Activated naive CD8-positive, alpha-beta T cell treated with anti-CD3 and anti-CD28 coated beads, Interleukin-2, amount 10 ng/mL, durations not matched to agents 7 days and 5 days (primary cell): ENCODE results near the gene NFATC3. TPM values are rescaled to one million over a fixed set of nuclear protein-coding genes. Genes with fewer than 3 reads are reported as not detected.

Source experiments
- ATAC-seq: fragments of 150-1000 bp; cut with Tn5 transposase; one replicate; pipeline ENCODE4 v1.10.0; 2021; ENCODE audit warnings: low read depth, moderate library complexity
- POLR2A ChIA-PET: fragments of 350-600 bp; sonication (Branson Sonifier 250); formaldehyde crosslinking; loops from one replicate; lab custom pipeline; 2021; ENCODE audit warnings: antibody characterized with exemption; lab: Charles Lee
- DNase-seq: peaks from one replicate; pipeline ENCODE4 v3.0.0; 2021
- H3K27ac Mint-ChIP-seq: one replicate; pipeline ENCODE4 v1.8.0; 2022; ENCODE audit warnings: mild to moderate bottlenecking, mixed read lengths
- H3K27me3 Mint-ChIP-seq: one replicate; pipeline ENCODE4 v1.8.0; 2022; ENCODE audit warnings: mild to moderate bottlenecking, moderate library complexity, mixed read lengths
- H3K36me3 Mint-ChIP-seq: one replicate; pipeline ENCODE4 v1.8.0; 2021; ENCODE audit warnings: mild to moderate bottlenecking, mixed read lengths
- H3K4me1 Mint-ChIP-seq: one replicate; pipeline ENCODE4 v1.8.0; 2021; ENCODE audit warnings: mixed read lengths
- H3K4me3 Mint-ChIP-seq: one replicate; pipeline ENCODE4 v1.8.0; 2022; ENCODE audit warnings: mild to moderate bottlenecking, moderate library complexity, mixed read lengths
- H3K9me3 Mint-ChIP-seq: one replicate; pipeline ENCODE4 v1.8.0; 2021; ENCODE audit warnings: mixed read lengths
- total RNA-seq, 2 experiments: library from RNA; stranded (reverse); gene quantifications; one replicate each; pipeline ENCODE4 v1.2.3, GENCODE V29; 2021

NFATC3 gene
- total RNA-seq, 2 experiments from 2014 or later = 132 to 139 TPM

DNA sequence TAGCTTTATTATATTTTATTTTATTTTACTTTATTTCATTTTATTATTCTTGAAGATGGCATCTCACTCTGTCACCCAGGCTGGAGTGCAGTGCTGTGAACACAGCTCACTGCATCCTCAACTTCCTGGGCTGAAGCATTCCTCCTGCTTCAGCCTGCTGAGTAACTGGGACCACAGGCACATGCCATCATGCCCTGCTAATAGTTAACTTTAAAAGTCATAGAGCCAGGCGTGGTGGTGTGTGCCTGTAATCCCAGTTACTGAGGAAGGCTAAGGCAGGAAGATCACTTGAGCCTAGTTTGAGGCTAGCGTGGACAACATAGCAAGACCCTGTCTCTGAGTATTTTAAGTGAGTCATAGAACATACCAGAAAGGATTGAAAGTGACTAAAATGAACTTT is 112.1 kb downstream of the NFATC3 start:
- peaks cover 9% of the 10 kb centered on the region for H3K4me1 Mint-ChIP-seq
- H3K9me3 Mint-ChIP-seq = no peaks in the 10 kb centered on the region
- H3K36me3 Mint-ChIP-seq = peaks cover 26% of the 10 kb centered on the region
- DNase-seq (no peak), ATAC-seq (no peak)
- no peak overlapping the region for H3K27ac Mint-ChIP-seq
- POLR2A ChIA-PET = interaction anchor here (0.6 kb wide), 1 partner anchor 54 kb away, joined by 3 read pairs; no protein-coding TSS in a partner anchor
- no peak overlapping the region for H3K4me3 Mint-ChIP-seq
- no peaks in the 10 kb centered on the region for H3K27me3 Mint-ChIP-seq

DNA sequence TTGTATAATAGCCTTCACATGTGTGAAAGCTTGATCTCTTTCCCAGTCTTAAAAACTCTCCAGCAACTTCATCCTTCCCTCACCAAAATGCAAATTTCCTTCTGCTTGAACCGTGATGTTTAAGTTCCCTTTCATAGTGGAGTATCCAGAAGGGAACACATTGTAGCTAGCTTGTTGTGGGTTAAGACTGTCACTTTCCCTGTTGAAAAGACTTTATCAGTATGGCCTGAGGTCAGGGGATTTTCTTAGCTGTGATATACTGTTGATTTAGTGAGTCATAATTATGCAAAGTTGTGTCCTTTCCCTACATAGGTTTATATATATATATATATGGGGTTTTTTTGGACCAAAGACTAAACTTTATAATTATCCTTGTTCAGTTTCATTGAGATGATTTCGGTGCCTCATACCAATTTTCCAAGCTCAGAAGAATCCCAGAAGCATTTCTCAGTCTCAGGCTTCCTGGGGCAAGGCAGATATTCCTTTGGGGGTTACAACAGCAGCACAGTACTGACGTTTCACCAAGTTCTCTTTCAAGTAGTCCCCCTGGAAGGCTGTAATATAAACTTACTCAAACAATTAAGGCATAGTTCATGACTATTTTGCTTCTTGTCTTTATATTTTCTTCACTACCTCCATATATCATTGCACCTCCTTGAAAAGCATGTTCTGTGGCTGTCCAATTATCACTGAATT is 115.1 kb downstream of the NFATC3 start:
- Mint-ChIP-seq H3K9me3 (no peaks in the 10 kb centered on the region), H3K4me1 (peaks cover 9% of the 10 kb centered on the region), H3K27ac (peak overlapping the region; percentile 30), H3K36me3 (peaks cover 11% of the 10 kb centered on the region), H3K27me3 (no peaks in the 10 kb centered on the region), H3K4me3 (no peak overlapping the region)
- DNase-seq (no peak), ATAC-seq (no peak)
- POLR2A ChIA-PET = no interaction called here

DNA sequence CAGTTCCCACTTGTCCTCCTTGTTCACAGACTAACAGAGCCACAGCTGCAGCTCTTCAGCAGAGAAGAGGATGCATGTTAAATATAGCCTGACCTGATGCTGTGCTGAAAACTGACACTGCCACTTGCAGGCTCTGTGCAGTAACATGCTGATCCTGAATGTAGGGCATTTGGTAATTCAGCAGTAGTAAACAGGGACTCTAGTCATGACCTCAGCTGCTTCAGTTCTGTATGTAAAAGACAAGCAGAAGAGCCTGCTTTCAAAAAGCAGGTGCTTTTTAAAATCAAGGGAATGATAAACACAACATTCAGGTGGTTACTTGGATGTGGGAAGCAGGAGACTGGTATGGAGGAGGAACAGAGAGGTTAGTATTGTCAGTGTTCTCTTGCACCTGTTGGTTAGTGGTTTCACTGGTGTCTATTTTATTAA is 116.9 kb downstream of the NFATC3 start:
- POLR2A ChIA-PET = no interaction called here

DNA sequence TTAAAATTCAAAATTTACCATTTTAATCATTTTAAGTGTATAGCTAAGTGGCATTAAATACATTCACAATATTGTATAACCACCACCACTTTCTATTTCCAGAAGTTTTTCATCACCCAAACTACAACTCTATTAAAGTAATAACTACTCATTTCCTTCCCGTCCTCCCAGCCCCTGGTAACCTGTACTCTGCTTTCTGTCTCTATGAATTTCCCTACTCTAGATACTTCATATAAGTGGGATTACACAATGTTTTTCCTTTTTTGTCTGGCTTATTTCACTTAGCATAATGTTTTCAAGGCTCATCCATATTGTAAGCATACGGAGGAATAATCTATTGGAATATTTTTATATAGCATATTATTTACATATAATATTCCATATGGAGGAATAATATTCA is 121.1 kb downstream of the NFATC3 start:
- H3K36me3 Mint-ChIP-seq = peaks cover 29% of the 10 kb centered on the region
- peaks cover 24% of the 10 kb centered on the region for H3K4me1 Mint-ChIP-seq
- POLR2A ChIA-PET = interaction anchor here (0.7 kb wide), 3 partner anchors 64 to 105 kb away, joined by 3 to 4 read pairs (median 3); no protein-coding TSS in a partner anchor
- no peaks in the 10 kb centered on the region for H3K27me3 Mint-ChIP-seq
- peak overlapping the region; percentile 38 for H3K27ac Mint-ChIP-seq
- no peak overlapping the region for H3K4me3 Mint-ChIP-seq
- H3K9me3 Mint-ChIP-seq = no peaks in the 10 kb centered on the region
- DNase-seq (no peak), ATAC-seq (no peak)

More for the DNA sequence above, 116.9 kb downstream of the NFATC3 start:
- Mint-ChIP-seq H3K27ac (peak overlapping the region; percentile 38), H3K27me3 (no peaks in the 10 kb centered on the region), H3K4me1 (peaks cover 12% of the 10 kb centered on the region), H3K4me3 (no peak overlapping the region), H3K36me3 (peaks cover 14% of the 10 kb centered on the region), H3K9me3 (no peaks in the 10 kb centered on the region)
- DNase-seq = no peak
- ATAC-seq = no peak

DNA sequence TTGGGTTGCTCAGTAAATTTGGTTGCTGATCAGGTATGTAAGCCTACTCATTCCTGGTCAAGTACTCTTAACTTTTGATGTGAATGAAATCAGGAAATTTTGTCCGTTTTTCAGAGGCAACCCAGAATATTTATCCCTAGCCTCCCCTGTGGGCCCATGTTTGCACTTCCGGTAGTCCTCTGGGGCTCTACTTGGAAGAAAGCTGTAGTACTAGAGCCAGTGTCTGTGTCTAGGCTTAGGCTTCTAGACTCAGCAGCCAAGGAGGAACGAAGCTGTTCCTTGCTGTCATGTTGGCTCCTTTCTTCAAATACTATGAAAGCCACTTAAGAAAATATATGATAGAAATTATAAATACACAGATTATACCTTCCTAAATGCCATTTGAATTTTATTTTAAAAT is 129.6 kb downstream of the NFATC3 start:
- no peaks in the 10 kb centered on the region for H3K9me3 Mint-ChIP-seq
- DNase-seq (no peak), ATAC-seq (no peak)
- POLR2A ChIA-PET = no interaction called here
- peak overlapping the region; percentile 38 for H3K27ac Mint-ChIP-seq
- peaks cover 20% of the 10 kb centered on the region for H3K36me3 Mint-ChIP-seq
- no peaks in the 10 kb centered on the region for H3K27me3 Mint-ChIP-seq
- peaks cover 27% of the 10 kb centered on the region for H3K4me1 Mint-ChIP-seq
- H3K4me3 Mint-ChIP-seq = no peak overlapping the region

DNA sequence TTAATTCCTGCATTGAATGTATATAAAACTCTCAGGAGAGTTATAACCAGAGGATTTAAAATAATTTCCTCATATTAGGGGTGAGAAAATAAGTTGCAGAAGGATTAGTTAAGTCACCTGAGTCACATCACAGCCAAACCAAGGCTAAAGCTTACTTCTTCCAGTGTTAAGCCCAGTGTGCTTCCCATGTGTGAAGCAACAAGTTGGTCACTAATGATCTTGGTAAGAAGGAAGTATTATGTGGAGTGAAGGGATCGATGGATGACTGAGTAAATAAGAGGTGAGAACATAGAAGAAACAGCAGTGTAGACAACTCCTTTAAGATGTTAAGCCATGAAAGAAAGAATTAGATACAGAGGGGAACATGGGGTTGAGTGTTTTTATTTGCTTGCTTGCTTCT is 130.1 kb downstream of the NFATC3 start:
- Mint-ChIP-seq H3K27ac (peak overlapping the region; percentile 72), H3K4me3 (no peak overlapping the region), H3K36me3 (peaks cover 20% of the 10 kb centered on the region), H3K27me3 (no peaks in the 10 kb centered on the region), H3K4me1 (peaks cover 24% of the 10 kb centered on the region), H3K9me3 (no peaks in the 10 kb centered on the region)
- POLR2A ChIA-PET = no interaction called here
- ATAC-seq (no peak), DNase-seq (no peak)

DNA sequence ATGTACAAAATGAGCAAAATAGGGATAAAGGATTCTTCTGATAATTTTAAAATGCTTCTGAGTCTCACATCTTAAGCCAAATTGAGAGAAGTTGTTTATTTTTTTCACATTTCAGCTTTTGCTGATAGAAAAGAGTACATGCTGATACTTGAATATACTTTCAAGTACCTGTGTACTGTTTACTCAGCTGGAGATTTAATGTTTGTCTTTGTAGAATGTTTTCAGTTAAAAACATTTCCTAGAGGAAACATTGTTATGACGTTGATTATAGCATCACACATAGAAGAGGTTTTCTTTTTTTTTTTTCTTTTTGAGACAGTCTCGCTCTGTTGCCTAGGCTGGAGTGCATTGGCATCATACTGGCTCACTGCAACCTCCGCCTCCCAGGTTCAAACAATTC is 131.1 kb downstream of the NFATC3 start:
- H3K9me3 Mint-ChIP-seq = no peaks in the 10 kb centered on the region
- no peaks in the 10 kb centered on the region for H3K27me3 Mint-ChIP-seq
- no peak for ATAC-seq
- DNase-seq = no peak
- H3K4me1 Mint-ChIP-seq = peaks cover 15% of the 10 kb centered on the region
- POLR2A ChIA-PET = no interaction called here
- no peak overlapping the region for H3K4me3 Mint-ChIP-seq
- H3K36me3 Mint-ChIP-seq = peaks cover 18% of the 10 kb centered on the region
- H3K27ac Mint-ChIP-seq = peak overlapping the region; percentile 12

DNA sequence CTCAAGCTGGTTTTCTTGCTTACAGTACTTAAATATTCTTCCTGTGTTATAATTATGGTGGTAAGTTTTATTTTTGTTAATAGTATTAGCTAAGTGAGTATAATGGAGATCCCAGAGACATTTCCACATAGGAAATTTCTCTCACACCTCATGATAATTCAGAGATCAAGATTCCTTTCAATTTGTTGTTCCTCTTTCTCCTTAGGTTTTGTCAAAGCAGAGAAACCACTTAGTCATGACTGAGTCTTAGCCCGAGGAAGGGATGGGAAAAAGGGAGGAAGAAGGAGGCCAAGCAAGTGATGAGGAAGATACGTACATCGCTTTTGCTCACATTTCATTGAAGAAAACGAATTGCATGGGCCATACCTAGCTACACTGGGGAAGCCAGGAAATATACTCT is 132.3 kb downstream of the NFATC3 start:
- POLR2A ChIA-PET = no interaction called here

DNA sequence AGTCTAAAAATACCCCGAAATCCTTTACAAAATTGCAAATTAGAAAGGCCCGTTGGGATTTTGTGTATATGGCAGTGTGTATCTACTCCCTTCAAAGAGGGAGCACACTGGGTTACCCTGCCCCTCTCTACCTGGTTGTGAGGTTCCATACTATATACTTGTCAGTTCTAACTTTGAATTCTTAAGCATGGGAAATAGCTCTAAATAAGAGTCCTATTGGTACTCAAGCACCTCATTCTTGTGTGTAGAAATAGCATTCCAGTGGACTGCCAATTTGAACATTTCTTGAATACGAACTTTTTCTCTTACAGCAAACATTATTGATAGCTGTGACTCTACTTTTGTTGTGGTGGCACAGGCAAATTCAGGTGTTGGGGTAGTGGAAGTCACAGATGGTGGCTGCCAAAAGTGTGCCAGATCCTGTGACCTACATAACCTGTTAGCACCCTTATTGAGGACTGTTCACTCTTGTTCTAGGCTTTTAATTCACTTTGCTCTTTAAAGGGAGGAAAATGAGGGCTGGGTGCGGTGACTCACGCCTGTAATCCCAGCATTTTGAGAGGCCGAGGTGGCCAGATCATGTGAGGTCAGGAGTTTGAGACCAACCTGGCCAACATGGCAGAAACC is 134.7 kb downstream of the NFATC3 start:
- H3K4me3 Mint-ChIP-seq = no peak overlapping the region

More for the DNA sequence above, 132.3 kb downstream of the NFATC3 start:
- H3K9me3 Mint-ChIP-seq = no peaks in the 10 kb centered on the region
- H3K4me1 Mint-ChIP-seq = peaks cover 9% of the 10 kb centered on the region
- H3K27me3 Mint-ChIP-seq = no peaks in the 10 kb centered on the region
- H3K27ac Mint-ChIP-seq = peak overlapping the region; percentile 35
- H3K4me3 Mint-ChIP-seq = no peak overlapping the region
- ATAC-seq = no peak
- H3K36me3 Mint-ChIP-seq = peaks cover 19% of the 10 kb centered on the region
- no peak for DNase-seq

DNA sequence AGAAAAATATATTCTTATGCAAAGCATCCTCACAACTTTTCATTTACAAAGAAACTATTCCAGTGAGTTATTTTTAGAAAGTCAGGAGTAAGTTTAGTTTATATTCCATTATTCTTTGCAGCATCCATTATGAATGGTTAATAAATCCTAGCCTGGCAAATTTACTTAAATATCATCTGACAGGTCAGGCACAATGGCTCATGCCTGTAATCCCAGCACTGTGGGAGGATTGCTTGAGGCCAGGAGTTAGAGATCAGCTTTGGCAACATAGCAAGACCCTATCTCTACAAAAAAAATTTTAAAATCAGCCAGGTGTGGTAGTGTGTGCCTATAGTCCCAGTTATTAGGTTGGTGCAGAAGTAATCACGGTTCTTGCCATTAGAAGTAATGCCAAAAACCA is 137.9 kb downstream of the NFATC3 start:
- no peak overlapping the region for H3K4me3 Mint-ChIP-seq
- DNase-seq (no peak), ATAC-seq (no peak)
- no peaks in the 10 kb centered on the region for H3K27me3 Mint-ChIP-seq
- H3K9me3 Mint-ChIP-seq = no peaks in the 10 kb centered on the region
- H3K4me1 Mint-ChIP-seq = peaks cover 27% of the 10 kb centered on the region
- H3K36me3 Mint-ChIP-seq = peaks cover 12% of the 10 kb centered on the region
- POLR2A ChIA-PET = interaction anchor here (1.0 kb wide), 1 partner anchor 11 kb away, joined by 3 read pairs; no protein-coding TSS in a partner anchor
- H3K27ac Mint-ChIP-seq = no peak overlapping the region

More for the DNA sequence above, 134.7 kb downstream of the NFATC3 start:
- no peak for ATAC-seq
- peaks cover 8% of the 10 kb centered on the region for H3K4me1 Mint-ChIP-seq
- POLR2A ChIA-PET = no interaction called here
- DNase-seq = no peak
- no peaks in the 10 kb centered on the region for H3K27me3 Mint-ChIP-seq
- H3K9me3 Mint-ChIP-seq = no peaks in the 10 kb centered on the region
- peaks cover 15% of the 10 kb centered on the region for H3K36me3 Mint-ChIP-seq
- peak overlapping the region; percentile 28 for H3K27ac Mint-ChIP-seq

DNA sequence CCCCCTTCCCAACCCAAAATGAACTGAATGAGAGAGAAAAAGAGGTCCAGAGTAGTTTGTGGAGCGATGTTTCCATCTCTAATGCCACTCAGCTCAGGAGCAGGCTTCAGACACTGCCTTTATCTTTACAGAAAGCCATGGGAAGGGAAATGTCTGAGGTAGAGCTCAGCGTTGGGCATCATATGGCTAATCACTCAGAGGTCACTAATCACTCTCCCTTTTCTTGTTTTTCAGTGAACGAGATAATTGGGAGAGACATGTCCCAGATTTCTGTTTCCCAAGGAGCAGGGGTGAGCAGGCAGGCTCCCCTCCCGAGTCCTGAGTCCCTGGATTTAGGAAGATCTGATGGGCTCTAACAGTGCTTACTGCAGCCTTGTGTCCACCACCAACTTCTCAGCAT is 140.9 kb downstream of the NFATC3 start:
- DNase-seq = no peak
- H3K36me3 Mint-ChIP-seq = peaks cover 14% of the 10 kb centered on the region

DNA sequence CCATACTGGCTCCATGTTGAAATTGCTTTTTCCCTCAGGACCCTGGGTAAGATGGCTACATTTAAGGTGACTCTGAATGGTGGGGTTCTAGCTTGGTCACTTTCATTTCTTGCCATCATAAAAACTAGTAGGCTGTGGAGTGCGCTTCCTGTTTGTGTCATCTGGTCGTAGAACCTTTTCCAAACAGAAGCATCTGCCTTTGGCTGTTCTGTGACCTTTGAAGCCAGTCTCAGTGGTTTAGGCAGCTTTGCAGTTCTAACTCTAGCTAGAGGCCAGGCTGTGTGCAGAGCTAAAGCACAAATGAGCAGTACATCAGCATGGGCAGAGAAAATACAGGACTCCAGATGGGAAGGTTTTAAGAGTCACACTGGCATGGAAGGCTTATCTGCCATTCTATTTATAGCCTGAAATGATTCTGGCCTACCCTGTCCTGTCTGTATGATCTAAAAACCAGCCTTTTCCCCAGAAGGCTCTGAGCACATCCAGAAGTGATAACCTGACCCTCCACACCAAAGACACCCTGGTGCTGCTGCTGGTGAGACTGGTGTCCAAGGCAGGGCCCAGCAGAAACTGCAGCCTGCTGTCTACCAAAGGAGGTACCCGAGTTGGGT is 142.1 kb downstream of the NFATC3 start:
- H3K27me3 Mint-ChIP-seq = no peaks in the 10 kb centered on the region
- H3K4me1 Mint-ChIP-seq = peaks cover 34% of the 10 kb centered on the region
- DNase-seq = peak; percentile 39
- H3K9me3 Mint-ChIP-seq = no peaks in the 10 kb centered on the region
- H3K4me3 Mint-ChIP-seq = peak overlapping the region; percentile 43
- POLR2A ChIA-PET = interaction anchor here (0.7 to 1.5 kb wide), 7 partner anchors 9 to 290 kb away, joined by 3 to 7 read pairs (median 3); partner anchors contain the start of genes NFATC3 and PSMB10
- ATAC-seq = peak; percentile 86
- H3K27ac Mint-ChIP-seq = peak overlapping the region; percentile 69
- H3K36me3 Mint-ChIP-seq = peaks cover 10% of the 10 kb centered on the region

More for the DNA sequence above, 140.9 kb downstream of the NFATC3 start:
- Mint-ChIP-seq H3K4me3 (no peak overlapping the region), H3K4me1 (peaks cover 34% of the 10 kb centered on the region), H3K27ac (peak overlapping the region; percentile 27), H3K9me3 (no peaks in the 10 kb centered on the region), H3K27me3 (no peaks in the 10 kb centered on the region)
- no peak for ATAC-seq
- POLR2A ChIA-PET = interaction anchor here (0.6 to 1.5 kb wide), 2 partner anchors 15 to 147 kb away, joined by 5 read pairs; no protein-coding TSS in a partner anchor

DNA sequence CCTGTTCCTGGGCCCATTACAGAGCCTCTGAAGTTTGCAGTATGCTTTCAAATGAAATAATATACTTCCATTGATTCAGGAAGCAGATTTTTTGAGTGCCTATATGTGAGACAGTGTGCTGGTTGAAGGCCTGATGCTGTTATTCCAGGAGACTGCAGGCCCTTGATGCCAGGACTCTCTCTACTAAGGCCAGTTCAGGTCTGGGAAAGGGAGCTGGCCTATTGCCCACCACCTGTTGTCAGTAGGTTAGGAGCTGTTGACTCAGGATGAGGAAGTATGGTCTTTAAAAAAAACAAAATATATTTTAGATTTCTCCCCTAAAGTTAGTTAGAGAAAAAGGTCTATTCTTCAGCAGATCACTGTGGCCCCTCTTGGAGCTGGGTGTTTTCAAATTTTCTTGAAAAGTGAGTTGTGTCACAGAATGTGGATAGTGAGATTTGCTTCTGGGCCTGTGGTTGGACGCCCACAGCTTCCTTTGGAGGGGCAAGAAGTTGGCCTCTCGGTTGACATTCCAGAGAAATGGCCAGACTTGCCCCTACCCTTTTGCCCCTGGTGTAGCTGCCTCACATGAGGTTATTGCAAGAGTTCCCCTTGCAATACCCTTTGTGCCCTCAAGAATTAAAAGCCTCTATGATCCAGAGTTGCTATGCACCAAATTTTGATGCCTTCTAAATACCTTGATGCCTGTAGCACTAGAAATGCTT is 142.8 kb downstream of the NFATC3 start:
- Mint-ChIP-seq H3K27ac (peak overlapping the region; percentile 69), H3K27me3 (no peaks in the 10 kb centered on the region), H3K9me3 (no peaks in the 10 kb centered on the region), H3K4me1 (peaks cover 36% of the 10 kb centered on the region), H3K36me3 (peaks cover 10% of the 10 kb centered on the region), H3K4me3 (peak overlapping the region; percentile 43)
- ATAC-seq = no peak
- peak; percentile 22 for DNase-seq
- POLR2A ChIA-PET = interaction anchor here (0.6 to 1.5 kb wide), 5 partner anchors 9 to 291 kb away, joined by 3 to 7 read pairs (median 4); partner anchors contain the start of genes NFATC3 and PSMB10
